ENCODE results near the gene RTCA.
"Not testable (repeated sequence)": the region's sequence is repeated elsewhere in the genome, so short reads cannot be mapped to it uniquely, and the experiment has no call there.

The RTCA gene

DNA sequence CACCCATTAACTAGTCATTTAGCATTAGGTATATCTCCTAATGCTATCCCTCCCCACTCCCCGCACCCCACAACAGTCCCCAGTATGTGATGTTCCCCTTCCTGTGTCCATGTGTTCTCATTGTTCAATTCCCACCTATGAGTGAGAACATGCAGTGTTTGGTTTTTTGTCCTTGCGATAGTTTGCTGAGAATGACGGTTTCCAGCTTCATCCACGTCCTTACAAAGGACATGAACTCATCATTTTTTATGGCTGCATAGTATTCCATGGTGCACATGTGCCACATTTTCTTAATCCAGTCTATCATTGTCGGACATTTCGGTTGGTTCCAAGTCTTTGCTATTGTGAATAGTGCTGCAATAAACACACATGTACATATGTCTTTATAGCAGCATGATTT lies 7.6 kb upstream of the RTCA start:
- not testable (repeated sequence) for H2AFZ ChIP-seq (ENCODE audit: low read depth, low read length); H3K9ac ChIP-seq (ENCODE audit: low read depth, low read length); DNase-seq; H3K4me1 ChIP-seq (ENCODE audit: insufficient read depth, low read length); H3K4me2 ChIP-seq (ENCODE audit: insufficient read depth, low read length); H3K4me3 ChIP-seq (ENCODE audit: low read depth in 1 of 2, low read length in 2 of 2); H3K27me3 ChIP-seq (ENCODE audit: insufficient read depth, low read length, poor library complexity); H3K27ac ChIP-seq (ENCODE audit: low read length); H4K20me1 ChIP-seq (ENCODE audit: insufficient read depth, low read length); H3K36me3 ChIP-seq (ENCODE audit: insufficient read depth, low read length); ATAC-seq (ENCODE audit: insufficient read depth, low read depth); H3K79me2 ChIP-seq (ENCODE audit: insufficient read depth, low read length); H3K9me3 ChIP-seq (ENCODE audit: insufficient read depth, low read length, severe bottlenecking)

DNA sequence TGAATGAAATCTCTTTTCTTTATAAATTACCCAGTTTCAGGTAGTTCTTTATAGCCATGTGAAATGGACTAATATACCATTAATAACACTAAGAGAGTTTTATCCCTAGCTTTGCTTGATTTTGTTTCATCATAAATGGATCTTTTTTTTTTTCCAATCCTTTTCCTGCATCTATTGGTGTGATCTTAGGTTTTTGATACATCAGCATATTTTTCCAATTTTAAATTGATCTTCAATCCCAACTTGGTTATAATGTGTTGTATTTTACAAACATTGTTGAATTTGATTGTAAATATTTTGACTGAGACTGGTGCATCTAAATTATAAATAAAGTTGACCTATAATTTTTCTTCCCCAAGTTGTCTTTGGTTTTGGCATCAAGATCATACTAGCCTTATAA lies 4.3 kb upstream of the RTCA start:
- DNase-seq (no peak), ATAC-seq (ENCODE audit: insufficient read depth, low read depth) (no peak)
- H3K9me3 ChIP-seq (ENCODE audit: insufficient read depth, low read length, severe bottlenecking): no peaks in the 10 kb centered on the region

DNA sequence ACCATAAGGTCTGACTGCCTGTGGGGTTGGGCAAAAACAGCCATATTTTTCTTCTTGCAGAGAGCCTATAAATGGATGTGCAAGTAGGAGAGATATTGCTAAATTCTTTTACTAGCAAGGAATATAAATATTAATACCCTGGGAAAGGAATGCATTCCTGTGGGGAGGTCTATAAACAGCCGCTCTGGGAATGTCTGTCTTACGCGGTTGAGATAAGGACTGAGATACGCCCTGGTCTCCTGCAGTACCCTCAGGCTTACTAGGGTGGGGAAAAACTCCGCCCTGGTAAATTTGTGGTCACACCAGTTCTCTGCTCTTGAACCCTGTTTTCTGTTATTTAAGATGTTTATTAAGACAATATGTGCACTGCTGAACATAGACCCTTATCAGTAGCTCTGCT lies 1.9 kb upstream of the RTCA start:
- ATAC-seq (ENCODE audit: insufficient read depth, low read depth); H2AFZ ChIP-seq (ENCODE audit: low read depth, low read length); H3K27me3 ChIP-seq (ENCODE audit: insufficient read depth, low read length, poor library complexity); H4K20me1 ChIP-seq (ENCODE audit: insufficient read depth, low read length); H3K9ac ChIP-seq (ENCODE audit: low read depth, low read length); H3K27ac ChIP-seq (ENCODE audit: low read length); DNase-seq; H3K4me3 ChIP-seq (ENCODE audit: low read depth in 1 of 2, low read length in 2 of 2); H3K4me2 ChIP-seq (ENCODE audit: insufficient read depth, low read length); H3K9me3 ChIP-seq (ENCODE audit: insufficient read depth, low read length, severe bottlenecking): not testable (repeated sequence)
- peaks cover 34% of the 10 kb centered on the region for H3K79me2 ChIP-seq (ENCODE audit: insufficient read depth, low read length)
- peaks cover 26% of the 10 kb centered on the region for H3K36me3 ChIP-seq (ENCODE audit: insufficient read depth, low read length)
- peaks cover 32% of the 10 kb centered on the region for H3K4me1 ChIP-seq (ENCODE audit: insufficient read depth, low read length)

More for the DNA sequence above, 4.3 kb upstream of the RTCA start:
- Histone ChIP-seq H3K4me3 (ENCODE audit: low read depth in 1 of 2, low read length in 2 of 2) (no peak overlapping the region), H3K9ac (ENCODE audit: low read depth, low read length) (no peak overlapping the region), H3K4me1 (ENCODE audit: insufficient read depth, low read length) (peaks cover 11% of the 10 kb centered on the region), H4K20me1 (ENCODE audit: insufficient read depth, low read length) (no peaks in the 10 kb centered on the region), H2AFZ (ENCODE audit: low read depth, low read length) (no peak overlapping the region), H3K36me3 (ENCODE audit: insufficient read depth, low read length) (peaks cover 4% of the 10 kb centered on the region; the same call in 1 of the 2 replicates), H3K27ac (ENCODE audit: low read length) (no peak overlapping the region), H3K79me2 (ENCODE audit: insufficient read depth, low read length) (peaks cover 11% of the 10 kb centered on the region), H3K4me2 (ENCODE audit: insufficient read depth, low read length) (no peak overlapping the region), H3K27me3 (ENCODE audit: insufficient read depth, low read length, poor library complexity) (no peaks in the 10 kb centered on the region)
- TF ChIP-seq EZH2 (IDR thresholded peaks at IDR 0.05; ENCODE audit: borderline replicate concordance, low read depth, low read length, severe bottlenecking): no peak
- TF ChIP-seq, protein P1, sequence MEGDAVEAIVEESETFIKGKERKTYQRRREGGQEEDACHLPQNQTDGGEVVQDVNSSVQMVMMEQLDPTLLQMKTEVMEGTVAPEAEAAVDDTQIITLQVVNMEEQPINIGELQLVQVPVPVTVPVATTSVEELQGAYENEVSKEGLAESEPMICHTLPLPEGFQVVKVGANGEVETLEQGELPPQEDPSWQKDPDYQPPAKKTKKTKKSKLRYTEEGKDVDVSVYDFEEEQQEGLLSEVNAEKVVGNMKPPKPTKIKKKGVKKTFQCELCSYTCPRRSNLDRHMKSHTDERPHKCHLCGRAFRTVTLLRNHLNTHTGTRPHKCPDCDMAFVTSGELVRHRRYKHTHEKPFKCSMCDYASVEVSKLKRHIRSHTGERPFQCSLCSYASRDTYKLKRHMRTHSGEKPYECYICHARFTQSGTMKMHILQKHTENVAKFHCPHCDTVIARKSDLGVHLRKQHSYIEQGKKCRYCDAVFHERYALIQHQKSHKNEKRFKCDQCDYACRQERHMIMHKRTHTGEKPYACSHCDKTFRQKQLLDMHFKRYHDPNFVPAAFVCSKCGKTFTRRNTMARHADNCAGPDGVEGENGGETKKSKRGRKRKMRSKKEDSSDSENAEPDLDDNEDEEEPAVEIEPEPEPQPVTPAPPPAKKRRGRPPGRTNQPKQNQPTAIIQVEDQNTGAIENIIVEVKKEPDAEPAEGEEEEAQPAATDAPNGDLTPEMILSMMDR (IDR thresholded peaks at IDR 0.05; ENCODE audit: borderline replicate concordance, extremely low read depth, low read length, poor library complexity, severe bottlenecking): no peak

DNA sequence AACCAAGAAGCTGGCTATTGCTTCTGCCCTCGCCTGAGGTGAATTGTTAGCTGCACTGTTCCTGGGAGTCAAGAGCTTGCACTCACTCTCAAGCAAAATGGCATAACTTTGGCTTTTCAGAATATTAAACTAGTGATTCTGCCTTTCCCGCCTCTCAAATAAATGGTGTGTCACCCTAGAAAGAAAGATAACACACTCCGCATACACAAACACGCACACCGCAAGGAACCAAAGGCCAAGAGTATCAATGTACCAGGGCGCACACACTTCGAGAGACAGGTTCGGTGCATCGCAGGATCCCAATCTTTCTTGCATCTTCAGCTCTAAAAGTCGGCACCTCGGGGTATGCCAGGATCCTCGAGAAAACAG lies 470 bp upstream of the RTCA start:
- H3K36me3 ChIP-seq (ENCODE audit: insufficient read depth, low read length): peaks cover 38% of the 10 kb centered on the region
- ATAC-seq (ENCODE audit: insufficient read depth, low read depth) (peak; percentile 52), DNase-seq (no peak)
- H3K27ac ChIP-seq (ENCODE audit: low read length): peak overlapping the region; percentile 92
- H3K27me3 ChIP-seq (ENCODE audit: insufficient read depth, low read length, poor library complexity): no peaks in the 10 kb centered on the region
- peaks cover 46% of the 10 kb centered on the region for H3K79me2 ChIP-seq (ENCODE audit: insufficient read depth, low read length)
- H3K9me3 ChIP-seq (ENCODE audit: insufficient read depth, low read length, severe bottlenecking): no peaks in the 10 kb centered on the region
- peak overlapping the region; percentile 94 for H2AFZ ChIP-seq (ENCODE audit: low read depth, low read length)
- H4K20me1 ChIP-seq (ENCODE audit: insufficient read depth, low read length): no peaks in the 10 kb centered on the region; the same call in 1 of the 2 replicates
- peak overlapping the region; percentile 93 for H3K9ac ChIP-seq (ENCODE audit: low read depth, low read length)
- peak overlapping the region; percentile 90 to 91 for H3K4me3 ChIP-seq (ENCODE audit: low read depth in 1 of 2, low read length in 2 of 2)
- no peak for TF ChIP-seq EZH2 (IDR thresholded peaks at IDR 0.05; ENCODE audit: borderline replicate concordance, low read depth, low read length, severe bottlenecking)
- TF ChIP-seq, protein P1 (IDR thresholded peaks at IDR 0.05; ENCODE audit: borderline replicate concordance, extremely low read depth, low read length, poor library complexity, severe bottlenecking): no peak
- H3K4me2 ChIP-seq (ENCODE audit: insufficient read depth, low read length): peak overlapping the region; percentile 85
- peaks cover 35% of the 10 kb centered on the region for H3K4me1 ChIP-seq (ENCODE audit: insufficient read depth, low read length)
